Measurements from ENCODE around the gene SERBP1.
"Not testable (repeated sequence)": the region's sequence is repeated elsewhere in the genome, so short reads cannot be mapped to it uniquely, and the experiment has no call there.

SERBP1 gene

GRCh38 chr1:67404212-67404620 lies 26.0 kb downstream of the SERBP1 start:
- no peak for DNase-seq

- DNase-seq = no peak
These were observed 28.8 kb downstream of the SERBP1 start for GRCh38 chr1:67401443-67401842.

GRCh38 chr1:67400029-67400786 lies 30.0 kb downstream of the SERBP1 start:
- not testable (repeated sequence) for DNase-seq

GRCh38 chr1:67399199-67399993 lies 30.8 kb downstream of the SERBP1 start:
- no peak for DNase-seq

- DNase-seq = no peak
These were observed 35.7 kb downstream of the SERBP1 start for GRCh38 chr1:67394548-67394947.

- no peak for DNase-seq
These were observed 36.5 kb downstream of the SERBP1 start for GRCh38 chr1:67393737-67394136.

- DNase-seq = no peak
These were observed 37.0 kb downstream of the SERBP1 start for GRCh38 chr1:67393240-67393639.

- no peak for DNase-seq
These were observed 39.9 kb downstream of the SERBP1 start for GRCh38 chr1:67390041-67390887.

GRCh38 chr1:67383999-67384638 lies 46.1 kb downstream of the SERBP1 start:
- no peak for DNase-seq

GRCh38 chr1:67382292-67382691 lies 47.9 kb downstream of the SERBP1 start:
- DNase-seq = no peak

- no peak for DNase-seq
These were observed 49.0 kb downstream of the SERBP1 start for GRCh38 chr1:67381154-67381553.

GRCh38 chr1:67377253-67377652 lies 52.9 kb downstream of the SERBP1 start:
- DNase-seq = no peak

- DNase-seq = no peak
These were observed 53.8 kb downstream of the SERBP1 start for GRCh38 chr1:67376381-67376780.

GRCh38 chr1:67372898-67373297 lies 57.3 kb downstream of the SERBP1 start:
- no peak for DNase-seq

GRCh38 chr1:67372136-67372535 lies 58.1 kb downstream of the SERBP1 start:
- peak in 1 of 3 donors; percentile 10 for DNase-seq

GRCh38 chr1:67371681-67372080 lies 58.5 kb downstream of the SERBP1 start:
- no peak for DNase-seq

GRCh38 chr1:67371043-67371442 lies 59.2 kb downstream of the SERBP1 start:
- peak; percentile 4 to 26 (median 14) for DNase-seq

- no peak for DNase-seq
These were observed 62.1 kb downstream of the SERBP1 start for GRCh38 chr1:67368046-67368514.

GRCh38 chr1:67367370-67368045 lies 62.7 kb downstream of the SERBP1 start:
- no peak for DNase-seq

- DNase-seq = no peak
These were observed 68.6 kb downstream of the SERBP1 start for GRCh38 chr1:67361641-67362040.

GRCh38 chr1:67359592-67359991 lies 70.6 kb downstream of the SERBP1 start:
- peak in 1 of 3 donors; percentile 5 for DNase-seq
